HG03521 (cell line): ENCODE data around the gene FBXO42.
"Not testable (repeated sequence)": the region's sequence is repeated elsewhere in the genome, so short reads cannot be mapped to it uniquely, and the experiment has no call there.

Source experiments
- ATAC-seq: cut with Tn5 transposase; IDR thresholded peaks from one replicate; pipeline ENCODE4 v1.9.1; 2021; ENCODE audit warnings: mild to moderate bottlenecking, moderate library complexity; ENCODE audit not compliant: unreplicated experiment

The FBXO42 gene

DNA sequence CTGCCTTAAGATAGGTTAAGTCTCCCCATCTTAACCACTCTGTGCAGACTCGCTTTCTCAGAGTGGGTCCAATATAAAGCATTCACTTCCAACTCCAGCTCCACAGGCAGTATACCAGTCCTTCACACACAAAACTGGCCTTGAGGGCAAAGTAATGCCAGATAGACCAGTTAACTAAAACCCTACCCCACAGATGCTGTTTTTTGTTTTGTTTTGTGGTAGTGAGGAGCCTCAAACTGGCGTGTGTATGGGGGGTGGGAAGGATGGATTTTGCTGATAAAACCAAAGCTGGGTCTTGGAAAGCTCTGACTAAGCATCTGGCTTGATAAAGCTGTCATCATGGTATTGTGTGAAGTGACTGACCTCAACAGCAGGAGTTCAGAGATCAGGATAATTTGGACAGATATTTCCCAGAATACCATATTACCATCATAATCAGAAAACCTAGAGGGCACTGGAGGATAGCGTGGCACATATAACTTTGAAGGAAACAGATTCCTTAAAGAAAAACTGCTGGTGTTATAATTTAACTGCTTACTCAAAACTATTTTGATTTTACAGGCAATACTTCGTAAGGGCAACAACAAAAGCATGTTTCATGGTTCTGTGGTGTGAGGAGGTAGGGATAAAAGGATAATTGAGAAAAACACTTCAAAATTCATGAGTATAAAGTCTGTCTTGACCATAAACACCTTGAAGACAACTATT lies 85.7 kb downstream of the FBXO42 start:
- no peak for ATAC-seq

DNA sequence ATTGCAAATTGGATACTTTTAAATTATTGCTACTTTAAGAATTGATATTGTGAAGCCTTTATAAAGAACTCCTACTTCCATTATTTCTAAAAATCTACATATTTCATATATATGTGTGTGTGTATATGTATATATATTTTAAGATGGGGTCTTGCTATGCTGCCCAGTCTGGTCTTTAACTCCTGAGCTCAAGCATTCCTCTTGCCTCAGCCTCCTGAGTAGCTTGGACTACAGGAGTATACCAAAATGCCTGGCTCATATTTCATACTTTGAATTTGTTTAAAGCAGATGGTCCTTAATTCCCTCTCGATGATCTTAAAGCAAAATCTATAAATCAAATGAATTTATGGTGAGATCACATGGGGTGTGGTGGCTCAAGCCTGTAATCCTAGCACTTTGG lies 90.2 kb downstream of the FBXO42 start:
- no peak for ATAC-seq

DNA sequence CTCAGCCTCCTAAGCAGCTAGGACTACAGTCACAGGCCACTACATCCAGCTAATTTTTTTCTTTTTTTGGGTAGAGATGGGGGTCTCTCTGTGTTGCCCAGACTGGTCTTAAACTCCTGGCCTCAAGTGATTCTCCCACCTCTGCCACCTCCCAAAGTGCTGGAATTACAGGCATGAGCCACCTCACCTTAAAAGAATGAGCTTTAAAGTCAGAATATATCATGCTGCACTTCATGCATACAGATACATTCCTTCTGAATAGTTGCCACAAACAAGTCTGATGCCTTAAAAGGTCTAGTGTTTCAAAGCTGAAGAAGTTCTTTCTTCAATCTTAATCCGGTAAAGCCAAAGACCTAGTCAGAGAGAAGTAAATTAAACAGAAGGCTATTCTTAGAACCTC lies 91.5 kb downstream of the FBXO42 start:
- no peak for ATAC-seq

DNA sequence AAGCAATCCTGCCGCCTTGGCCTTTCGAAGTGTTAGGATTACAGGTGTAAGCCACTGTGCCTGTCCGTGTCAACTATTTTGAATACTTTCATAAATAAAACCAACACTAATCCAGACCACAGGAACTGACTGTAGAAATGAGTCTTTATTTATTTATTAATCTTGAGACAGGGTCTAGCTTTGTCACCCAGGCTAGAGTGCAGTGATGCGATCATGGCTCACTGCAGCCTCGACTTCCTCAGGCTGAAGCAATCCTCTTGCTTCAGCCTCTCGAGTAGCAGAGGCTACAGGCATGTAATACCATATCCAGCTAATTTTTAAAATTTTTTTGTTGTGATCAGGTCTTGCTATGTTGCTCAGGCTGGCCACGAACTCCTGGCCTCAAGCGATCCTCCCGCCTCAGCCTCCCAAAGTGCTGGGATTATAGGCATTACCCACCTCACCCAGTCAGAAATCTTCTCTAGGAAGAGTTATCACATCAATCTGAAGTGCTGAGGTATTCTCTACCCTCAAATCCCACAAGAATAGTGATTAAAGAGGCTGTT lies 93.6 kb downstream of the FBXO42 start:
- no peak for ATAC-seq

DNA sequence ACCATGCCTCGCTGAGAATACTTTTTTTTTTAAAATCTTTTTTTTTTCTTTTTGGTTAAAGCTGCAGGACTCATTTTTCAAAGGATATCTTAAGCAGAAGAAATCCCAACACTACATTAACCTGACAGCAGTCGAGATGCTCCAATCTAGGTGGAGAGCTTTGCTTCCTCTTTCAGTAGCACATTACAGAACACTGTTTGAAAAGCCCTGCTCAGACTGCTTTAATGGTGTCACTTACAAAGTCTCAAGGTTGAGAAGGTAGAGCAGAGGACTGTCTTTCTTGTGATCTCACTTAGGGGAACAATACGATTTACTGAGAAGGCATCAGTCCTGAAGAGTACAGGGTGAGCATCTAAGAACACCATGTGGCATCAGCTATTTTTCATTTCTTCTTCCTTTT lies 94.3 kb downstream of the FBXO42 start:
- ATAC-seq, result no peak

DNA sequence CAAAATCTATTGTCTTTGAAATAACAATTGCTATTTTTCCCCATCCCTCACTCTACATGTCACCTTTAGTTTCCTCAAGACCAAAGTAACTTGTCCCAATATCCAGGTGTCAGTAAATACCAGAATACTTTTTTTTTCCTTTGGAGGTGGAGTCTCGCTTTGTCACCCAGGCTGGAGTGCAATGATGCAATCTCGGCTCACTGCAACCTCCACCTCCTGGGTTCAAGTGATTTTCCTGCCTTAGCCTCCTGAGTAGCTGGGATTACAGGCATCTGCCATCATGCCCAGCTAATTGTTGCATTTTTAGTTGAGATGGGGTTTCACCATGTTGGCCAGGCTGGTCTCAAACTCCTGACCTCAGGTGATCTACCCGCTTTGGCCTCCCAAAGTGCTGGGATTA lies 94.7 kb downstream of the FBXO42 start:
- ATAC-seq, result not testable (repeated sequence)

DNA sequence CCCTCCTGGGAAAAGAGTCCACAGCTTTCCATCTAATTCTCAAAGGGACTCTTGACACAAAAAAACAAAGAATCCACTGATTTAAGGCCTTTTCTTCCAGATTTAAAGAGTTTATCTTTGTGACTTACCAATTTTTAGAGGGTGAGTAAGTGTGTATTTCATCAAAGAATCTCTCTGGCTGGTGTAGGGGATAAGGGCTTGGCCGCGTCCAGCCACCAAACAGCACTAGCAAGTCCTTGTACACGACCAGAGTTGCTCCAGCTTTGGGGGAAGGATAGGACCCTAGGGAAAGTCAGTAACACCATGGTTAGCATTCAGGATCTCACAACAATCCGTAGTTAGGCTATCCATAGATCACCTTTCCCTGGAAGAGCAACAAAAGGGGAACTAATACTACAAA lies 95.8 kb downstream of the FBXO42 start:
- no peak for ATAC-seq

DNA sequence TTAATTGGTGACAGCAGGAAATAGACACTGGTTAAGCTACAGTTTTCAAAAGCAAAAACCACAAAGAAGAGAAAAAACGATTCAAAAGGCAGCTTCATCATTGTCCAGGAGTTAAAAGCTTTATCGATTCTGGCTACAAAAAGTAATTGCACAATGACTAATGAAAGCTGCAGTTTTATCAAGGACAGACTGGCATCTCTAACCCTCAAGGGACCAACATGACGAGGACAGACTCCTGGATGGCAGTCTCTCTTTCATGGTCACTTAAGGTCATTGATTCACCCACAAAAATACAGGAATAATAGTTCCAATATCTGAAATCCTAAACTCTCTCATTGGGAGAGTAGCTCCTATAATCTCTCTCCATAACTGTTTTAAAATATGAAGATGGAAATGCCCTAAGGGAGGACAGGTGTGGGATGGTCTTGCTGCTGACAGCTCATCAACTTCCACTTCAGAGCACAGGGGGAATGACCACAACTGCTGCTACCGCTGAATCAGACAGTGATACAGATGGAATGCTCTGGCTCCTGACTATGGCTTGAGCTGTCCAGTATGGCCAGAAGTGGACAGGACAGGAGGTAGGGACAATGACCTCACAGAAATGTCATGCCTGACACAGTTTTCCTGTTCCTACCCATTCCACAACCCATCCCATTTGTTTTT lies 97.9 kb downstream of the FBXO42 start:
- no peak for ATAC-seq

DNA sequence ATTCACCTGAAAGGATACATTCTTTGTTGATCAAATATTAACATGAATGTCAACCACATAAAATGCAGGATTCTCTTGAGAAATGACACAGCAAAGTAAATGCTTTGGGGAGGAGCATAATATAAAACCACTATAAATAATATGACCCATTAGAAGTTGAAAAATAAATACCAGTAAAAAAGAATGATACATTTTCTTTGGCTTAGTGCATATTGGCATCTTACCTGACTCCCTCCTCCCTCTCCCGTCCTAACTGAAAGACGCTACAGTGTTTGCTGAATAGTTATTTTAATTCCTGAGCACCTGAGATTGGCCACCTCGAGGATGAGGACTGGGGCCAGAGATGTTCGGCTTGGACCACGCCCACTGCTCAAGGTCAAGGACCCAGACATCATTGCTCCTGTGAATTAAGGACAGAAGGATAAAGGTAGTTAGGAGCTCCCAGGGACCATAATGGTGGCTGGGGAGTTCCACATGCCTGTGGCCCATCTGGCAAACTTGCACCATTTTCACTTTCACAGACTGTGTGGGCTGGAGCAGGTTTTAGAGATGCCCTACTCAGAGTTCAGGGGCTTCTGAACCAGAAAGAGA lies 98.9 kb downstream of the FBXO42 start:
- ATAC-seq, result no peak

DNA sequence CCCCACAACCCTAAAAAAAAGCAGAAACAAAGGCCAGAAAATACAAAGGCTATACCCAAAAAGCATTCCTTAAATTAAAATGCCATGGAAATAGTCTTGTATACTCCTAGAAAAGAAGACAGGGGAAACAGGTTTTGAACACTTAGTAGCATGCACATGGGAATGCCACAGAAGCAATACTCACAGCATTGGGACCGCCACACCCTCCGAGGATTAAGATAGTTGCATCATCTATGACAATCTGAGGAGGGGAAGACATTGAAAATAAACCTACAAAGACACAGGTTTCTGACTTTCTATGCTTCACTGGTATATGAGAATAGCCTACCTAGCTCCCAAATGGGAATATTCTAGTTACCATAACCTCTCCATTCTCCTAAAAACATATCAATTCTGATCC lies 99.4 kb downstream of the FBXO42 start:
- ATAC-seq, result no peak

DNA sequence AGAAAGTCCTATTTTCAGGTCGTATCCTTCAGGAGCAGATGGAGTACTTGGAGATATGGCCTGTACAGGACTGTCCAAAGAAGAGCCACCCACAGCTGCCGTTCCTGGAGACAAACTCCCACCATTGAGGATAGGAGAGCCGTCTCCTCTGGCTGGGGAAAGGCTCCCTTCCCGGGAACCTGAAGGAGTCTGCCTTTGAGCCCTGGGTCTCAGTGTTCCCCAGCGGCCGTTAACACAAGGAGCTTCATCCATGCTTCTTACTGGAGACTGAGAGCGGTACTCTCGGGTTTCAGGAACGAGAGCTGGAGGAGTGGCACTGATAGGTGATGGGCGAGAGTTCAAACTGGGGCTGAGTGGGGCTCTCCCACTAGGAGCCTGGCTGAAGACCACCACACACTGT lies 100.9 kb downstream of the FBXO42 start:
- no peak for ATAC-seq

DNA sequence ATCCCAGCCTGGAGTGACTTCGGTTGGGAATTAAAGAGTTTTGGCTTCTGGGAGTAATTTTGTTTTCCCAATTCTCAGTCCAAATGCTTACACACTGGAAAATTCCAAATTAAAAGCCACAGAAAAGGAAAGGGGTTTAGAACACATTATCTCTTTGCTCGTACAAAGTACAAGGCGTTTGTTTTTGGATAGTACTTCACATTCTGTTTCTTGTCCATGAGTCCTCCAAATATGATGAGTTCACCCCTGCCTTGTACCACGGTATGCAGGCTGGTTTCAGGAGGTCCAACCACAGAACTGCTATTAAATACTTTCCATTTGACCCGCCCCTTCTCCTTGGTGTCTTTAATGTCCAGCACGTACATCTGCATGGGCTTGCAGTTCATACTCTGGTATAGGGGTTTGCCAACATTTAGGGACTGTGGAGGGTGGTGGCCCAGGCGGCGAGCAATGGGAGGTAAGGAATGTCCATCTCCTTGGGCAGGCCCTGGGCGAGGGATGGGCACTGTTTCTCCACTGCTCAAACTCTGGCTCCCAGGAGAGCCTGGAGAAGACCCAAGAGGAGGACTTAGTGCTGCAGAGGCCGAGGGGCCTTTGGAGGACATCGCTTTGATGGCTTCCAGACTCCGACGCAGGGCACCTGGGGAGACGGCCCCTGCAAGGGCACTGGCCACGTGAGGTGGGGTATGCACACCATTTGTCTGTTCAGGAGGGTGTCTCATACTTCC lies 101.6 kb downstream of the FBXO42 start:
- ATAC-seq, result no peak

DNA sequence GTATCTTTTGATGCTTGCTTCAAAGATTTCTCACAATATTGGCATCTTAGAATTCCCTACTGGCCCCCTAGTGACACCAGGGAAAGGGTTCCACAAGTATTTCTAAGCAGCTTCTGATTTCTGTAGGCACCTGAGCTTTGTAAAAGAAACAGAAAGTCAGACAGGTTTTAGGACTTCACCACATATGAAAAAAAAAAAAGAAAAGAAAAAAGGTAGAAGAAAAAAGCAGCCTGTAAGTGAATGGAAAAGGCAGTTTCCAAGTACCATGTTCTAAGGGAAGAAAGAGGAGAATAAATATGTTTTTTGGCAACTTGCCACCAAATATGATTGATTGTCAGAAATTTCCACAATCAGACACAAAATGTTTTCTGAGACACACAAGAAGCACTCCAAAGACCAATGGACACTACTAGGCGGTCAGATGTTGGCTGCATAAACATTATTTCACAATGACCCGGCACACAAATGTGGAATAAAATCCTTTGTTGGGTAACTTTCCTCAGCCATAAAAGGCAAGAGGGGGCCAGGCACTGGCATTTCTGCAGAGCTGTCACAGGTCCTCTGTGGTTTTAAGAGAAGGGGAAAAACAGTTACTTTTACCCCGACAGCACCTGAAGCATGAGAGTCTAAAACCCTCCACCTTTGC lies 102.6 kb downstream of the FBXO42 start:
- no peak for ATAC-seq

DNA sequence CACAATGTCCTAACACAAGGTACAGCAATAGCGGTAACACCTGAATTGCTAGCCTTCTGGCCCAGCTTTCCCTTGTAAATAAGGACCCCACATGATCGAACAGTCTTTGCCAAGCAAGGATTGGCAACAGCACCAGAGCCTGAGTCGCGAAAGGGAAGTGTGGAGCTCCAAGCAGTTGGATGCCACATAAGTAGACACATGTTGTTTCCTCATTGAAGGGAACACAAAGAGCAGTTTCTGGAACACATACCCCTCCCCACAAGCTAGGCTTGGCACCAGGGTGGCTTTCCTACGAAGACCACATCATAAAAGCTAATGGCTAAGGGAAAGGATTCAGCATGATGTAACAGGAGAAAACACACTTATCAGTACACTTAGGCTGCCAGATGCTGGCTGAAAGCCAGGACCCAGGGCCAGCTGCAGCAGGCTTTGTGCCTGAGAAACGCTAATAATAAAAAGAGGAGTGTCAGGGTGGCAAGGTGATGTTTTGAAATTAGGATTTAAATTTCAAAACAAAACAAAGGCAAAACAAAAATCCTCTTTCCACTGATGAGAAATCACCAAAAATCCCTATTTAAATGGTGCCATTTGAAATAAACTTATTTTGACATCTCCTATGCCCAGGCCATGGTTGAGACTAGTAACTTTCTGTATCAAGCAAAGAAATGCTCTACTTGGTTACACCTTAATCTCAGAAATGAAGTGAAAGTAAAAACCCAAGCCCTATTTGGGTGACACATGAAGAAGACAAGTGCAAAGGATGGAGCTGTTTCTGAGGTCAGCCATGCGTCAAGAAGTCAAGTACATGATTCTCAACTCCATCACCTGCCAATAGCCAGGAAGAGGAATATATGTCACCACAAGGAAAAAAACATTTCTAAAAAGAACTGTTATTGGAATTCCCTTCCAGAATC lies 103.4 kb downstream of the FBXO42 start:
- ATAC-seq, result no peak

DNA sequence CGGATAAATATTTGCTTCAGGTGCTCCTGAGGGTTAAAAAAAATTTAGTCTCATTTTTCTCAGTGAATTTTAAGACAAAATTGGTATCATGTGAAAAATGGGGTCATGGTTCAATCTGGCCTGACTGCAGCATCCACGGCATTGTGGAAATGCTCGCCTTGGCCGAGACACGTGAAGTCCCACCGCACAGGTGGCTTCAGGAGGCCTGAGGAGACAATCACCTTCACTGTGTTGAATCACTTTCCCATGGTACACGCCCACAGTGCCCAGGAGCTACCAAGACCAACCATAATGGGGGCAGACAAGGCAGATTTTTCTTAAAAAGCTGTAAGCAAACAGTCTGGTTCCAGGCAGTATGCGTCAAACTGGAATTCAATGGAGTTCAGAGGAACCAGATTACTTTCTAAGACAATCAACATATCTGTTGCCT lies 104.3 kb downstream of the FBXO42 start:
- ATAC-seq, result no peak

DNA sequence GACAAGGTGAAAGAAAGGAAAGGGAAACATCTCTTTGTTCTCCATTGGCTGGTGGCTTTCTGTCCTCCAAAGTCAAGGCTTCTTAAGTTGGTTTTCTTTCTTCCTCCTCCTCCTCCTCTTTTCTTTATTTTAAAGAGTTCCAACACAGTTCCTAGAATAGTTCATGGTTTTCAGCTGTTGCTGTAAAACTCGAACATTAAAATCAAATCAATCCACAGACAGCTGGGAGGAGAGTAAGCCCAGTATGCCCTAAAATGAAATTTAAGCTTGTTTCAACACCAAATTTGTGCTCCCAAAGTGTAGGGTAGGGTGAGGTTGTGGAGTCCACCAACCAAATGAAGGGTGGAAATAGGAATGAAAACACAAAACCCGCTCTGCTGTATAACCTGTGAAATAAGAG lies 104.8 kb downstream of the FBXO42 start:
- ATAC-seq, result no peak

DNA sequence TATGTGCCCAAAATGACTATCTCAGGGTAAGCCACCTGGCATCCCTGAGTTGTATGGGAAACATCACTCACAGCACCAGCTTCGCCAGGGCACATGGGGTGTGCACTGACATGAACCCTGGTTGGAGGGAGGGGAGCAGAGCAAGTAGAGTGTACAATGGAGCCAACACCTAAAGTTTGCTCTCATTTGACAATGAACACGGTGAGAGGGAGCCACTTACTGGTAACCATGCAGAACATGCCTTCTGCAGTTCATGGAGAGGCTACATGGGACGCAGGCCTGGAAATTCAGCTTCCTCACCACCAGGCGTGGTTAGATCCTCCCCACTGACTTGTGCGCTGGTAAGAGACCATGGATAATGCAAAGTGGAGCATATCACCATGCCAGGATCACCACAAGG lies 105.3 kb downstream of the FBXO42 start:
- no peak for ATAC-seq

DNA sequence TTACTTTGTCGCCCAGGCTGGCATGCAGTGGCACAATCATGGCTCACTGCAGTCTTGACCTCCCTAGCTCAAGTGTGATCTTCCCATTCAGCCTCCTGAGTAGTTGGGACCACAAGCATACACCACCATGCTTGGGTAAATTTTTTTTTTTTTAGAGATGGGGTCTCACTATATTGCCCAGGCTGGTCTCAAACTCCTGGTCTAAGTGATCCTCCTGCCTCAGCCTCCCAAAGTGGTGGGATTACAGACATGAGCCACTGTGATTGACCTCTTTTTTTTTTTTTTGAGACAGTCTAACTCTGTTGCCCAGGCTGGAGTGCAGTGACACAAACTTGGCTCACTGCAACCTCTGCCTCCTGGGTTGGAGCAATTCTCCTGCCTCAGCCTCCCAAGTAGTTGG lies 106.0 kb downstream of the FBXO42 start:
- ATAC-seq, result not testable (repeated sequence)

DNA sequence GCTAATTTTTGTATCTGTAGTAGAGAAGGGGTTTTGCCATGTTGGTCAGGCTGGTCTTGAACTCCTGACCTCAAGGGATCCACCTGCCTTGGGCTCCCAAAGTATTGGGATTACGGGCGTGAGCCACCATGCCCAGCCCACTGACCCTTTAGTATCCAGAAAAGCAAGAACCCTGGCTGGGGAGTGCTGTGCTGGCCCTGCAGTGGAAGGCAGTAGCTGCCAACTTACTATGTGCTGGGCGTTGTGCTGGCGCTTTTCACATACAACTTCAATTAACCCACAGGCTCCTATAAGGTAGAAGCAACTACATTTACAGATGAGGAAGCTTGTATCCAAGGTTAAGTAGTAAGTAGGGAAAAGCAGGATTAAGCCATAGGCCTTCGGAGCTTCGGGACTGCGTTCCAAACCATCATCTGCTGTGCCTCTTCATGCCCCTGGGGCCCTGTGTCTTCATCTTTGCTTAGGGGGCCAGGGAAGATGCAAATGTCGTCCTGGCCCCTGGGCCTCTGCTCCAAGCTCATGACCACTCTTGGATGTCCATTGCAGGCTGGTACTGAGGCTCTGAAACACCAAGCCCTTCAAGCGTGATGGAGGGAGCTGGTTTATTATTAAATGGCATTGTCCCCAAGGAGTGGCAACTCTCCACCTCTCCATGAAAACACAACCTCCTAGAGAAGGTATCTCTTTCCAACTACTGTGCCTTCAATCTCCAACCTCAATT lies 106.6 kb downstream of the FBXO42 start:
- ATAC-seq, result no peak
